LNCaP clone FGC (cell line): ENCODE measurements around the gene ATG2B.
"Not testable (repeated sequence)": the region's sequence is repeated elsewhere in the genome, so short reads cannot be mapped to it uniquely, and the experiment has no call there.

Experiments used
- DNase-seq: peaks from one replicate; pipeline ENCODE4 v3.0.0-alpha.2; 2011; ENCODE audit warnings: low read depth
- H3K4me3 ChIP-seq: 2 replicates; pipeline ENCODE4 v1.5.1; 2011; ENCODE audit warnings: mild to moderate bottlenecking, low read depth, low read length, control low read depth
- TF ChIP-seq, protein P1 (sequence below): IDR thresholded peaks from 2 replicates; pipeline ENCODE4 v1.5.1; 2012; ENCODE audit warnings: mild to moderate bottlenecking; ENCODE audit not compliant: control insufficient read depth, insufficient read depth; ENCODE audit errors: extremely low read depth

The ATG2B gene

DNA sequence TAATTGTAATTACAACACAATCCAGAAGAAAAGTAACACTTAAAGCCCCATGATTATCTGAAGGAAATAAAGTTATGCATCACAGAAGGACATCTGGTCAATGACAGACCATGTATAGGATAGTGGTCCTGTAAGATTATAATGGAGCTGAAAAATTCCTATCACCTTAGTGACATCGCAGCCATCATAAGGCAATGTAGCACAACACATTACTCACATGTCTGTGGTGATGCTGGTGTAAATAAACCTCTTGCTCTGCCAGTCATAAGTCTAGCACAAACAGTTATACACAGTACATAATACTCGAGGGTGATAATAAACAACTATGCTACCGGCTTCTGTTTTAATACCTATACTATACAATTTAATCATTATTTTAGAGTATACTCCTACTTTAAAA is 11.2 kb downstream of the ATG2B start:
- no peak overlapping the region for H3K4me3 ChIP-seq
- TF ChIP-seq, protein P1, sequence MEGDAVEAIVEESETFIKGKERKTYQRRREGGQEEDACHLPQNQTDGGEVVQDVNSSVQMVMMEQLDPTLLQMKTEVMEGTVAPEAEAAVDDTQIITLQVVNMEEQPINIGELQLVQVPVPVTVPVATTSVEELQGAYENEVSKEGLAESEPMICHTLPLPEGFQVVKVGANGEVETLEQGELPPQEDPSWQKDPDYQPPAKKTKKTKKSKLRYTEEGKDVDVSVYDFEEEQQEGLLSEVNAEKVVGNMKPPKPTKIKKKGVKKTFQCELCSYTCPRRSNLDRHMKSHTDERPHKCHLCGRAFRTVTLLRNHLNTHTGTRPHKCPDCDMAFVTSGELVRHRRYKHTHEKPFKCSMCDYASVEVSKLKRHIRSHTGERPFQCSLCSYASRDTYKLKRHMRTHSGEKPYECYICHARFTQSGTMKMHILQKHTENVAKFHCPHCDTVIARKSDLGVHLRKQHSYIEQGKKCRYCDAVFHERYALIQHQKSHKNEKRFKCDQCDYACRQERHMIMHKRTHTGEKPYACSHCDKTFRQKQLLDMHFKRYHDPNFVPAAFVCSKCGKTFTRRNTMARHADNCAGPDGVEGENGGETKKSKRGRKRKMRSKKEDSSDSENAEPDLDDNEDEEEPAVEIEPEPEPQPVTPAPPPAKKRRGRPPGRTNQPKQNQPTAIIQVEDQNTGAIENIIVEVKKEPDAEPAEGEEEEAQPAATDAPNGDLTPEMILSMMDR = no peak
- no peak for DNase-seq

DNA sequence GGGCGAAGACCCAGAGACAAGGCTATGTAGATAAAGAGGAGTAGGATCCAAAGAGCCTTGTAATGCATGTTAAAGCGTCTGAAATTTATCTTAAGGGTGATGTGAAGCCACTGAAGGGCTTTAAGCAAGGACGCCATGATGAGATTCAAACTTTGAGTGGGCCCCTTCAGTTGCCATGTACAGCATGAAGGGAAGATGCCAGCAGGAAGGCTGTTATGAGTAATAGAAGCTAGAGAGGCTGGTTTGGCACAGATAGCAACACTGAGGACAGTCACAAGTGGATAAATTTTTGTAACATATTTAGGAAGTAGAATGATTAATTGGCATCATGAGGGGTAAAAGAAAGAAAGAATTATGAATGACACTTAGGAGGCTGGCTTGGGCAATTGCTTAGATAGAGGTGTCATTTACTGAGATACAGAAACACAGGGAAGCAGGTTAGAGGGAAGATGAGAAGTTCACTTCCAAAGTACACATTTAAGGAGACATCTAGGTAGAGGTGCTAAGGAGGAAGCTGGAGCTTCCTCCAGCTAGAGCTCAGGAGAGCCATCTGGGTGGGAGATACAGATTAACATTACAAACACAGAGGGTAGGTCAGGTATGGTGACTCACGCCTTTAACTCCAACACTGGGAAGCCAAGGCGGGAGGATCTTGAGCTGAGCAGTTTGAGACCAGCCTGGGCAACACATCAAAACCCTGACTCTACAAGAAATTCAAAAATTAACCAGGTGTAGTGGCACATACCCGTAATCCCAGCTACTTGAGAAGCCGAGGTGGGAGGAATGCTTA is 13.7 kb downstream of the ATG2B start:
- TF ChIP-seq, protein P1 = no peak
- no peak overlapping the region for H3K4me3 ChIP-seq
- no peak for DNase-seq

DNA sequence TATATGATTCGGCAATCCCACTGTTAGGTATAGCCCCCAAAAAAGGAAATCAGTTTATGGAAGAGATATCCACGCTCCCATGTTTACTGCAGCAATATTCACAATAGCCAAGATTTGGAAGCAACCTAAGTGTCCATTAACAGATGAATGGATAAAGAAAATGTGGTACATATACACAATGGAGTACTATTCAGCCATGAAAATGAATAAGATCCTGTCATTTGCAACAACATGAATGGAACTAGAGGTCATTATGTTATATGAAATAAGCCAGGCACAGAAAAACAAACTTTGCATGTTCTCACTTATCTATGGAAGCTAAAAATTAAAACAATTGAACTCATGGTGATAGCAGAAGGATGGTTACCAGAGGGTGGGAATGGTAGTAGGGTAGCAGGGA is 15.2 kb downstream of the ATG2B start:
- not testable (repeated sequence) for H3K4me3 ChIP-seq, DNase-seq

DNA sequence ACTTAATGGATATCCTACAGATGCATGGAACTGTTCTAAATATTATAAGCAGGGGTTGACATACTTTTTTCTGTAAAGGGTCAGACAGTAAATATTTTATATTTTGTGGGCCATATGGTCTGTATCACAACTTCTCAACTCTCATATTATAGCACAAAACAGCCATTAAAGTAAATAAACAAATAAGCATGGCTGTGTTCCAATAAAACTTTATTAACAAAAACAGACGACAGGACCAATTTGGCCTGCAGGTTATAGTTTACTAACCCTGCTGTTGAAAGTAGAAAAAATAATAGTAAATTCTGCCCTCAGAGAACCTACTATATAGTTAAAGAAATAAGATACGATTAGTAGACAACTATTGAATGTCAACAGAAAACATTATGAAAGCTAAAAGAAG is 17.5 kb downstream of the ATG2B start:
- no peak overlapping the region for H3K4me3 ChIP-seq
- TF ChIP-seq, protein P1 = no peak
- no peak for DNase-seq

DNA sequence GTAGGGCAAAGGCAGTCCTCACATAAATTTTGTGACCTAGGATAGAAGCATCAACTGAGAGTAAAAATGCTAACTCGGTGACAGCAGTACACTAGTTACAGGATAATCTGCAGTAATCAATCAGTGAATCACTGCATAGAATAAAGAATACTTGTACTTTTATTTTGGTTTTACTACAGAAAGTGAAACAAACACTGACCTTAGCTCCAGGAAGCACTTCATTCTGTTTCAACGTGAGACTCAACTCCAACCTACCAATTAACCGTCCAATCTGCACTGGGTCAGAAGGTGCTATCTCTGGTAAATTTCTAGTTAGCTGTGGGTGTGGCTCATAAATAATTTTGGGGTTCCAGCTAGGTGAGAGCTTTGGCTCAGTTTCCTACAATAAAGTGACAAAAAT is 21.8 kb downstream of the ATG2B start:
- no peak overlapping the region for H3K4me3 ChIP-seq
- no peak for DNase-seq
- TF ChIP-seq, protein P1 = no peak

DNA sequence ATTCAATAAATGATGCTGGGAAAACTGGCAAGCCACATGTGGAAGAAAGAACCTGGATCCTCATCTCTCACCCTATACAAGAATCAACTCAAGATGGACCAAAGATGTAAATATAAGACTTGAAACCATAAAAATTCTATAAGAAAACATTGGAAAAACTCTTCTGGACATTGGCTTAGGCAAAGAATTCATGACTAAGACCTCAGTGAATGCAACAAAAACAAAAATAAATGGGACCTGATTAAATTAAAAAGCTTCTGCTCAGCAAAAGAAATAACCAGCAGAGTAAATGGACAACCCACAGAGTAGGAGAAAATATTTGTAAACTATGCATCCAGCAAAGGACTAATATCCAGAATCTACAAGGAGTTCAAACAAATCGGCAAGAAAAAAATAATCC is 24.6 kb downstream of the ATG2B start:
- no peak overlapping the region for H3K4me3 ChIP-seq
- no peak for DNase-seq
- TF ChIP-seq, protein P1 = no peak

DNA sequence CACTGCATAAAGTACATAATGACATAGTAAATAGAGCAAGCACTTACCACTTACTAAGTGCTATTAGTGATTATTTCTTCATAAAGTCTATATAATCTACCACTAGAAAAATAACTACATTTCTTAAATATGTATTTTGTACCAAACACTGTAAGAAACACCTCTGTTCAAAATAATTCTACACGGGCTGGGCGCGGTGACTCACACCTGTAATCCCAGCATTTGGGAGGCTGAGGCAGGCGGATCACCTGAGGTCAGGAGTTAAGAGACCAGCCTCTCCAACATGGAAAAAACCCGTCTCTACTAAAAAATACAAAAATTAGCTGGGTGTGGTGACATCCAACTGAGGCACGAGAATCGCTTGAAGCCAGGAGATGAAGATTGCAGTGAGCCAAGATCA is 38.9 kb downstream of the ATG2B start:
- H3K4me3 ChIP-seq = no peak overlapping the region
- TF ChIP-seq, protein P1 = no peak
- no peak for DNase-seq
